ENCODE data around the gene CAST.

CAST gene

DNA sequence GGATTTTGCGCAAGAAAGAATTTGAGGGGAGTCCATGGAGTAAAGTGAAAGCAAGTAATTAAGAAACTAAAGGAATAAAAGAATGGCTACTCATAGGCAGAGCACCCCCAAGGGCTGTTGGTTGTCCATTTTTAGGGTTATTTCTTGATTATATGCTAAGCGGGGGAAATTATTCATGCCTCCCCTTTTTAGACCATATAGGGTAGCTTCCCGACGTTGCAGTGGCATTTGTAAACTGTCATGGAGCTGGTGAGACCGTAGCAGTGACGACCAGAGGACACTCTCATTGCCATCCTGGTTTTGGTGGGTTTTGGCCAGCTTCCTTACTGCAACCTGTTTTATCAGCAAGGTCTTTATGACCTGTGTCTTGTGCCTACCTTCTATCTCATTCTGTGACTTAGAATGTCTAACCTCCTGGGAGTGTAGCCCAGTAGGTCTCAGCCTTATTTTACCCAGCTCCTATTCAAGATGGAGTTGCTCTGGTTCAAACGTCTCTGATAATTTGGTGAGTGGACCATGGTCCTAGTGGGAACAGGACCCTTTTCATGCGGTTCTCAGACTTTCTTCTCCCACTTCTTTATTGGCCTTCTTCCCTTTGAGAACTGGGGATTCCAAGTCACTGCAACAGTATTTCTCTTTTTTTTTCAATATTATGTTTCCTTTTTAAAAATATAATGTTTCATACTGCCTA is 146.8 kb downstream of the CAST start:
- no peak for DNase-seq (ENCODE audit: low read depth)
- TF ChIP-seq, protein P1, sequence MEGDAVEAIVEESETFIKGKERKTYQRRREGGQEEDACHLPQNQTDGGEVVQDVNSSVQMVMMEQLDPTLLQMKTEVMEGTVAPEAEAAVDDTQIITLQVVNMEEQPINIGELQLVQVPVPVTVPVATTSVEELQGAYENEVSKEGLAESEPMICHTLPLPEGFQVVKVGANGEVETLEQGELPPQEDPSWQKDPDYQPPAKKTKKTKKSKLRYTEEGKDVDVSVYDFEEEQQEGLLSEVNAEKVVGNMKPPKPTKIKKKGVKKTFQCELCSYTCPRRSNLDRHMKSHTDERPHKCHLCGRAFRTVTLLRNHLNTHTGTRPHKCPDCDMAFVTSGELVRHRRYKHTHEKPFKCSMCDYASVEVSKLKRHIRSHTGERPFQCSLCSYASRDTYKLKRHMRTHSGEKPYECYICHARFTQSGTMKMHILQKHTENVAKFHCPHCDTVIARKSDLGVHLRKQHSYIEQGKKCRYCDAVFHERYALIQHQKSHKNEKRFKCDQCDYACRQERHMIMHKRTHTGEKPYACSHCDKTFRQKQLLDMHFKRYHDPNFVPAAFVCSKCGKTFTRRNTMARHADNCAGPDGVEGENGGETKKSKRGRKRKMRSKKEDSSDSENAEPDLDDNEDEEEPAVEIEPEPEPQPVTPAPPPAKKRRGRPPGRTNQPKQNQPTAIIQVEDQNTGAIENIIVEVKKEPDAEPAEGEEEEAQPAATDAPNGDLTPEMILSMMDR (IDR thresholded peaks at IDR 0.05; ENCODE audit: insufficient read depth, low read depth, low read length, missing control alignments) = no peak
- H3K4me3 ChIP-seq (ENCODE audit: low read length) = no peak overlapping the region

DNA sequence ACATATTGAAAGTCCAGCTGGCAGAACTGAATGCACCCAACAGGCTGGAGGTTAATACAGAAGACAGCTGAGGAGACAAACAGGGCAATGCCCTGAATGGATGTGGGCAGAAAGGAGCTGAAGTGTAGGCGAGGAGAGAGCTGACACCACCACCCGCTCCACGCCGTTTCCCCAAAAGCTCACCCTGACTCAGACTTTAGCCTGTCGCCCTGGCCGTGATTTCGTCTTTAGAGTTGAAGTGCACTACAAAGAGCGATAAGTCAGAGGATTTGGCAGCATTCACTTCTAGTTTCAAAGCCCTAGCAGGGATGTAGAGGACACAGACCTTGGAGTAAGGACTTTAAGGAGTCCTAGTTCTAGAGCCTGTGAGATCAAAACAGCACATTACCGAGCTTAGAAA is 147.7 kb downstream of the CAST start:
- TF ChIP-seq, protein P1 (IDR thresholded peaks at IDR 0.05; ENCODE audit: insufficient read depth, low read depth, low read length, missing control alignments) = no peak
- no peak overlapping the region for H3K4me3 ChIP-seq (ENCODE audit: low read length)
- no peak for DNase-seq (ENCODE audit: low read depth)

- no peak for DNase-seq (ENCODE audit: low read depth)
- no peak overlapping the region for H3K4me3 ChIP-seq (ENCODE audit: low read length)
- TF ChIP-seq, protein P1 (IDR thresholded peaks at IDR 0.05; ENCODE audit: insufficient read depth, low read depth, low read length, missing control alignments) = no peak
Observed at GRCh38 chr5:96812851-96813250, 150.7 kb downstream of the CAST start.

DNA sequence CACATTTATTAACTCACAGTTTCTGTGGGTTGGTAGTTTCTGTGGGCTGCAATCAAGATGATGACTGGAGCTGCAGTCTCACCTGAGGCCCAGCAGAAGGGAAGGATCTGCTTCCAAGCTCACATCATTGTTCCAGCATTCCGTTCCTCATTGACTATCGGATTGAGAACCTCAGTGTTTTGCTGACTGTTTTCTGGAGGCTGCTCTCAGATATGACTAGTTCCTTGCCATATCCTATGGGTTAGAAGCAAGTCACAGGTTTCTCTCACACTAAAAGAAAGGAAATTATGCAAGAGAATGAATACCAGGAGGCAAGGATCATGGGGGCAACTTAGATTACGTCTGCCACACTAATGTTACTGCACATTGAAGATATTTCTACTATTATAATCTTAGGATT is 151.9 kb downstream of the CAST start:
- no peak for DNase-seq (ENCODE audit: low read depth)
- H3K4me3 ChIP-seq (ENCODE audit: low read length) = no peak overlapping the region
- TF ChIP-seq, protein P1 (IDR thresholded peaks at IDR 0.05; ENCODE audit: insufficient read depth, low read depth, low read length, missing control alignments) = no peak

GRCh38 chr5:96816411-96816939 is 154.3 kb downstream of the CAST start:
- TF ChIP-seq, protein P1 (IDR thresholded peaks at IDR 0.05; ENCODE audit: insufficient read depth, low read depth, low read length, missing control alignments) = no peak
- no peak for DNase-seq (ENCODE audit: low read depth)
- H3K4me3 ChIP-seq (ENCODE audit: low read length) = no peak overlapping the region

GRCh38 chr5:96816991-96817390 is 154.8 kb downstream of the CAST start:
- TF ChIP-seq, protein P1 (IDR thresholded peaks at IDR 0.05; ENCODE audit: insufficient read depth, low read depth, low read length, missing control alignments) = no peak
- DNase-seq (ENCODE audit: low read depth) = no peak
- H3K4me3 ChIP-seq (ENCODE audit: low read length) = no peak overlapping the region

DNA sequence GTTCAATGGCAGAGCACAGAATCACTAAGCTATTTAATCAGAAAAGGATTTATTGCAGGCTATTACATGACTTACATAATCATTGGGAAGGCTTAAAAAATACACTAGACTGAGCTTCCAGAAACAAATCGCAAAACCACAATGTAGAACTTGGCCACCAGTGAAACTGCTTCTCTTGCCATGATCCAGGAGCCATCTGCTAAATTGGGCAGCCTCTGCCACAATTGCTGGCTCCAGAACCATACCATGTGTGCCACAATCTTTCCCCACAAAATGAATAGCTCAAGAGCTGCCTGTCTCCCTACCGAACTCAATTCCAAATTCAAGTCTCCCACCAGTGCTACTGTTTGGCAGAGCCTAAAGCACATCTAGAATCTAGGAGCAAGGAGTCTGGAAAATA is 155.3 kb downstream of the CAST start:
- TF ChIP-seq, protein P1 (IDR thresholded peaks at IDR 0.05; ENCODE audit: insufficient read depth, low read depth, low read length, missing control alignments) = no peak
- no peak overlapping the region for H3K4me3 ChIP-seq (ENCODE audit: low read length)
- no peak for DNase-seq (ENCODE audit: low read depth)
